Subcutaneous adipose tissue (tissue), 4 donors: ENCODE results near the gene BIK. TPM values are rescaled to one million over a fixed set of nuclear protein-coding genes. Genes with fewer than 3 reads are reported as not detected.

Experiments
- CTCF ChIP-seq: fragments of 450-650 bp; IDR thresholded peaks from one replicate; pipeline ENCODE4 v1.5.1; 2016; ENCODE audit warnings: low read depth, mild to moderate bottlenecking, control low read depth, antibody characterized with exemption, moderate library complexity
- total RNA-seq, 4 donors: library from RNA; depleted of rRNA; stranded (reverse); fragments of >200 nt; gene quantifications; one replicate each; pipeline ENCODE4 v1.1.0, GENCODE V29; 2016

BIK gene
- total RNA-seq, 4 donors from 2014 or later, result 1.4 TPM; not detected in 3

DNA sequence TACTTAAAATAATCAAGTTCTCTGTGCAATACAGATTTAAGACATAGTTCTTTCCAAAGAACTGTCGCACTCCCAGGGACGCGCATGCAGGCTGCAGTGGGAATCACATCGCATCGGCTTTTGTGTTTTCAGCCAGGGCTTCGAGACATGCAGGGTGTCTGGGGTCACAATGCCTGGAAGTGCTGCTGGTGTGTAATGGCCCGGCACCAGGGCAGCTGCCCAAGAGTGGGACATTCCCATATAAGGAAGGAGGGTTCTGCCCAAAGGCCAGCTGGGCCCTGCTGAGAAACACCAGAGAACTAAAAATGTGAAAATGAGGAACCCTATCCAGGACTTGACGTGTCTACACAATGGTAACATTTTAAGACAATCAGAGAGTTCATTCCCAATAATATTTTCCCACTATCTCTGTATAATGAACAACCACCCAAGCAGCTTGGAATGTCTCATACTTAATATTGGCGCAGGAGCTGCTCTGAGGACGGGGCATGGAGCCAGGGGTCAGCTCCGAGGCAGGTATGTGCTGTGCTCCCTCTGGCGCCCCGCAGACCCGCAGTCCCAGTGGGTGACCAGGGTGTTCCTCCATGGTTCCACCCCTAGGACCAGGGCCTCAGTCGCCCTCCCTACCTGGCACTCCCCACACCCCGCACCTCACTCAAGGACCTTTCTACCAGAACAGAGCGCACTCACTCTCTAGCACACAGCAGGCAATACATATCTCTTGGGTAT is 21.4 kb downstream of the BIK start:
- no peak for TF ChIP-seq CTCF

DNA sequence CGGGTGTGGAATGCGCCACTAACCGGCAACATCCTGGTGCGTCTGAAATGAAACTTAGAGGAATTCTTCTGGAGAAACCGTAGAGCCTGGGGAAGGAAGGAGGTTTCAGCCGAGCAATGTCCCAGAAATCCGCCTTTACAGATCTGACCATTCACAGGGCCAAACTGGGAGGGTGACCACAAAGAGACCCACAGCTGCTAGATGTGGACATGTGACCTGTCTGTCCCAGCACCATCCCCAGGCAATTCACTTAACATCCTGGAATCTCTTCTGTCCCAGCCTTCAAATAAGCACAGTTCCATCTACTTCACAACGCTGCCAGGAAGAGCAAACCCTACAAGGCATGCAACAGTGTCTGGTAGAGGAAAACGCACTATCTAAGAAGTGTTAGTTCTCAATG is 22.9 kb downstream of the BIK start:
- TF ChIP-seq CTCF, result no peak

DNA sequence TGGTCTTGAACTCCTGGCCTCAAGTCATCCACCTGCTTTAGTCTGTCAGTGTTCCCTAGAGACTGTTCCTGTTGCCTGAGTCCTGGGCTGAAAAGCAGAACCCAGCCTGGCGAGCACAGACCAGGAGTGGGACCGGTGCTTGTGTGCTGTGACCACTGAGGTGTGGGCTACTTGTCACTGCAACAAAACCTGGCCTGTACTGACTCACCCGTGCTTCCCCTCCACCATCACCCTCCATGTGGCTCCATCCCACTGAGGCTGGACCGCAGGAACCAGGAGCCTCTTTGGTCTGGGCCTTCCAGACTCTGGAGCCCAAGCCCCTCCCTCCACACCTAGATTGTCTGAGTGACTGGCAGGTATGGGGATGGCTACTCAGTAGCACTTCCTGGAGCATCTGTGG is 24.0 kb downstream of the BIK start:
- TF ChIP-seq CTCF, result no peak

DNA sequence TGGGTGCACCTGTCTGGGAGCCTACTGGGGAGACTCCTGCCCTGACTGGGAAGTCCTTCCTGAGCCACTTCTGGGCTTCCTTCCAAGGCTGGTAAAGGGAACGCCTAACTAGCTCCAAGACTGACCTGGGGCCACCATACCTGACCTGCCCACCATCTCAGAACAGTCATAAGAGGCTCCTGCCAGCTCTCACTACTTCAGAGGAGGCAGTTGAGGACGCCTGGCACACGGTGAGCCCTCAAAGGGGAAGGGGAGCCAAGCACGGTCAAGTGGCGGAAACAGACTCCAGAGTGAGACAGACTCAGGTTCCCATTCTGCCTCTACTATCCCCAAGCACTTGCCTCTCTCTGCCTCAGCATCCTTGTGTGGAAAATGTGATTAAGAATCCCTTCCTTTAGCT is 25.0 kb downstream of the BIK start:
- TF ChIP-seq CTCF, result no peak

GRCh38 chr22:43136255-43136654 is 25.7 kb downstream of the BIK start:
- TF ChIP-seq CTCF, result no peak

DNA sequence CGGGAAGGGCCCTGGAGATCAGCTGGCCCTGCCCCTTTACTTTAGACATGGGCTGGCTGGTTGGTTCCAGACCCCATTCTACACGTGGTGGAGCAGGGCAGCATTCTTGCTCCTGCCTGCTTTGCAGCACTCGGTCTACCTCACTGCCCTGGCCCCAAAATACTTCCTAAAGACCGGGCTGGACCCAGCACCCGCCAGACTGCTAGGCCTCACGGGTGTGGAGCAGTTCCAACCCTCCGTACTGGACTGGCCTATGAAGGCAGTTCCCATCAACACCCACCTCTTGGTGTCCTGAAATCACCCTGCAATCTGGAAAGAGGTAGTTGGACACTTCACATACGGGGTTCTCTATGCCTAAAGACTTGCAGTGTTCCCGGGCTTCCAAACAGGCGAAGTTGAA is 26.3 kb downstream of the BIK start:
- TF ChIP-seq CTCF, result no peak

DNA sequence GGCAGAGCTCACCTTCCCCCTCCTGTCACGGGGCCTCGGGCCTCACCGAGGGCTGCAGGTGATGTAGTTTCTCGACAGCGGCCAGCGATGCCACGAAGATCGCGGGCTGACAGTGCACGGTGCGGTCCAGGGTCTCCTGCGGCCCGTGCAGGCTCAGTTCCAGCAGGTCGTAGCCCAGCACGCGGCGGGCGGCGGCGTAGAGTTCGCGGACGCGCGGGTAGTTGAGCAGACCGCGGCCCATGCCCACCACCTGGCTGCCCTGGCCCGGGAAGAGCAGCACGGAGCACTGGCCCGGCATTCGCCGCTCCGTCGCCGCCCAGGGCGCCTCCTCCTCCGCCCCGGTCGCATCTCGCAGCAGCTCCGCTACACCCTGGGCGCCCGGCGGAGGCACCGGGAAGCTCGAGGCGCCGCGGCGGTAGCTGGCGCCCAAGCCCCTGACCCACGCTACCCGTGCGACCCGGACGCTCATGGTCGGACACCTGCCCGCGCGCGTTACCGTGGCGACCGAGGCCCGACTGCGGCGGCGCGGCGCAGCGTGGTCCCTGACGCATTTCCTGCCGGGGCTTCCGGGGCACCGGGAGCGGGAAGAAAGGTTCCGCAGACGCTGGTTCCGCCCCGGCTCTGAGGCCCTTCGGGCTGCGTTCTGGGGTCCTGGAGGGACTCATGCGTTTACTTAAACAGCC is 32.5 kb downstream of the BIK start, which contains the start of gene MCAT:
Gene MCAT (minus strand): TSS at position 519 of the 683 bp plus-strand sequence. CDS start 50 bp downstream, at position 469.
- TF ChIP-seq CTCF, result no peak
